Epithelial cell of prostate (primary cell): ENCODE measurements around the gene GALT.
A peak's percentile ranks its signal among the peaks of the same experiment; 100 is the strongest.

Experiments used
- DNase-seq: peaks from one replicate; pipeline ENCODE4 v3.0.0-alpha.2; 2011; ENCODE audit warnings: low read depth, low spot score
- H3K27ac ChIP-seq: fragments of 450-650 bp; 2 replicates; pipeline ENCODE4 v1.5.1; 2017; ENCODE audit warnings: mild to moderate bottlenecking

The GALT gene

GRCh38 chr9:34646211-34647083 is at the start of gene GALT:
GALT (plus strand) TSS chr9:34646675; CDS start chr9:34646705, 30 bp downstream.
- peak within 1 kb of the TSS; percentile 47 for H3K27ac ChIP-seq
- no peak for DNase-seq

- H3K27ac ChIP-seq = no peak overlapping the region
- DNase-seq = no peak
Observed at GRCh38 chr9:34599546-34599945, 46.9 kb upstream of the GALT start.

GRCh38 chr9:34600908-34601307 is 45.6 kb upstream of the GALT start:
- H3K27ac ChIP-seq = peak overlapping the region; percentile 58
- peak; percentile 85 for DNase-seq

- DNase-seq = no peak
- H3K27ac ChIP-seq = peak overlapping the region; percentile 58
Observed at GRCh38 chr9:34601937-34602573, 44.4 kb upstream of the GALT start.

- no peak overlapping the region for H3K27ac ChIP-seq
- no peak for DNase-seq
Observed at GRCh38 chr9:34603610-34604231, 42.8 kb upstream of the GALT start.

- DNase-seq = no peak
- H3K27ac ChIP-seq = no peak overlapping the region
Observed at GRCh38 chr9:34606190-34606589, 40.3 kb upstream of the GALT start.

GRCh38 chr9:34606905-34607304 is 39.6 kb upstream of the GALT start:
- H3K27ac ChIP-seq = no peak overlapping the region
- DNase-seq = no peak

GRCh38 chr9:34607331-34607730 is 39.1 kb upstream of the GALT start:
- no peak for DNase-seq
- no peak overlapping the region for H3K27ac ChIP-seq

GRCh38 chr9:34610434-34611206 is 35.9 kb upstream of the GALT start:
- DNase-seq = no peak
- H3K27ac ChIP-seq = no peak overlapping the region

- H3K27ac ChIP-seq = peak overlapping the region; percentile 85
- no peak for DNase-seq
Observed at GRCh38 chr9:34611251-34611810, 35.1 kb upstream of the GALT start.

GRCh38 chr9:34611811-34612787 is 34.4 kb upstream of the GALT start, which contains the start of gene RPP25L:
RPP25L (minus strand) TSS chr9:34612097; CDS start chr9:34611296, 801 bp downstream.
- H3K27ac ChIP-seq = peak within 1 kb of the TSS; percentile 85
- DNase-seq = no peak

GRCh38 chr9:34612788-34613390 is 33.6 kb upstream of the GALT start:
- no peak for DNase-seq
- H3K27ac ChIP-seq = peak overlapping the region; percentile 85

GRCh38 chr9:34615132-34615531 is 31.3 kb upstream of the GALT start:
- no peak for DNase-seq
- no peak overlapping the region for H3K27ac ChIP-seq

- H3K27ac ChIP-seq = no peak within 1 kb of the TSS
- peak; percentile 60 for DNase-seq
Observed at GRCh38 chr9:34620061-34620994, 26.1 kb upstream of the GALT start, which contains the start of gene DCTN3. DCTN3 (minus strand) TSS chr9:34620495; CDS start chr9:34620464, 31 bp downstream.

- DNase-seq = no peak
Observed at GRCh38 chr9:34623374-34624235, 22.9 kb upstream of the GALT start.

GRCh38 chr9:34624475-34625185 is 21.8 kb upstream of the GALT start:
- no peak overlapping the region for H3K27ac ChIP-seq
- no peak for DNase-seq

More at GRCh38 chr9:34623374-34624235, 22.9 kb upstream of the GALT start:
- H3K27ac ChIP-seq = no peak overlapping the region
